Measurements from ENCODE around the gene TMX3. TPM values are rescaled to one million over a fixed set of nuclear protein-coding genes. Genes with fewer than 3 reads are reported as not detected.

Gene TMX3
- polyA plus RNA-seq, 1 donor from 2014 or later, result 158 TPM

DNA sequence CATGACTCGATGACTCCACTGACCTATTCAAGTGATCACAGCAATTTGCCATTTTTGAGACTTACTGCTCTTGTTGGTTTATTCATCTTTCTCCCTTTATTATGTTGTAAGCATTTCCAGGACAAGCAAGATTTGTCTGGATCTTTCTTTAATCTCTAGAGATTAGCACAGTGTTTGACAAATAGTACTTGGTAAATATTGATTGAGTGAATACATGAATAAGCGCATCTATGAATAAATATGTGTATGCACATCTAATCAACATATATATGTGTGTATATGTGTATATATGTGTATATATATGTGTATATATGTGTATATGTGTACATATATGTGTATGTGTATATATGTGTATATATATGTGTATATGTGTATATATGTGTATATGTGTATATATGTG, 7.3 kb downstream of the TMX3 start:
- no peak for TF ChIP-seq TAF1 (IDR thresholded peaks at IDR 0.05; ENCODE audit: low read depth)
- TF ChIP-seq, protein P1, sequence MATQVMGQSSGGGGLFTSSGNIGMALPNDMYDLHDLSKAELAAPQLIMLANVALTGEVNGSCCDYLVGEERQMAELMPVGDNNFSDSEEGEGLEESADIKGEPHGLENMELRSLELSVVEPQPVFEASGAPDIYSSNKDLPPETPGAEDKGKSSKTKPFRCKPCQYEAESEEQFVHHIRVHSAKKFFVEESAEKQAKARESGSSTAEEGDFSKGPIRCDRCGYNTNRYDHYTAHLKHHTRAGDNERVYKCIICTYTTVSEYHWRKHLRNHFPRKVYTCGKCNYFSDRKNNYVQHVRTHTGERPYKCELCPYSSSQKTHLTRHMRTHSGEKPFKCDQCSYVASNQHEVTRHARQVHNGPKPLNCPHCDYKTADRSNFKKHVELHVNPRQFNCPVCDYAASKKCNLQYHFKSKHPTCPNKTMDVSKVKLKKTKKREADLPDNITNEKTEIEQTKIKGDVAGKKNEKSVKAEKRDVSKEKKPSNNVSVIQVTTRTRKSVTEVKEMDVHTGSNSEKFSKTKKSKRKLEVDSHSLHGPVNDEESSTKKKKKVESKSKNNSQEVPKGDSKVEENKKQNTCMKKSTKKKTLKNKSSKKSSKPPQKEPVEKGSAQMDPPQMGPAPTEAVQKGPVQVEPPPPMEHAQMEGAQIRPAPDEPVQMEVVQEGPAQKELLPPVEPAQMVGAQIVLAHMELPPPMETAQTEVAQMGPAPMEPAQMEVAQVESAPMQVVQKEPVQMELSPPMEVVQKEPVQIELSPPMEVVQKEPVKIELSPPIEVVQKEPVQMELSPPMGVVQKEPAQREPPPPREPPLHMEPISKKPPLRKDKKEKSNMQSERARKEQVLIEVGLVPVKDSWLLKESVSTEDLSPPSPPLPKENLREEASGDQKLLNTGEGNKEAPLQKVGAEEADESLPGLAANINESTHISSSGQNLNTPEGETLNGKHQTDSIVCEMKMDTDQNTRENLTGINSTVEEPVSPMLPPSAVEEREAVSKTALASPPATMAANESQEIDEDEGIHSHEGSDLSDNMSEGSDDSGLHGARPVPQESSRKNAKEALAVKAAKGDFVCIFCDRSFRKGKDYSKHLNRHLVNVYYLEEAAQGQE (IDR thresholded peaks at IDR 0.05; ENCODE audit: borderline replicate concordance), result no peak
- TF ChIP-seq MXI1 (conservative IDR thresholded peaks at IDR 0.05; ENCODE audit: poor library complexity, severe bottlenecking), result no peak
- no peak for TF ChIP-seq EZH2 (IDR thresholded peaks at IDR 0.05; ENCODE audit: borderline replicate concordance, insufficient read depth, low read length, poor library complexity, severe bottlenecking)
- TF ChIP-seq POLR2AphosphoS5 (IDR thresholded peaks at IDR 0.05), result no peak
- no peak for TF ChIP-seq EP300 (conservative IDR thresholded peaks at IDR 0.05; ENCODE audit: poor library complexity, severe bottlenecking)
- TF ChIP-seq SMC3 (conservative IDR thresholded peaks at IDR 0.05; ENCODE audit: poor library complexity), result no peak
- no peak for TF ChIP-seq RAD21 (conservative IDR thresholded peaks at IDR 0.05)
- TF ChIP-seq, protein P2, sequence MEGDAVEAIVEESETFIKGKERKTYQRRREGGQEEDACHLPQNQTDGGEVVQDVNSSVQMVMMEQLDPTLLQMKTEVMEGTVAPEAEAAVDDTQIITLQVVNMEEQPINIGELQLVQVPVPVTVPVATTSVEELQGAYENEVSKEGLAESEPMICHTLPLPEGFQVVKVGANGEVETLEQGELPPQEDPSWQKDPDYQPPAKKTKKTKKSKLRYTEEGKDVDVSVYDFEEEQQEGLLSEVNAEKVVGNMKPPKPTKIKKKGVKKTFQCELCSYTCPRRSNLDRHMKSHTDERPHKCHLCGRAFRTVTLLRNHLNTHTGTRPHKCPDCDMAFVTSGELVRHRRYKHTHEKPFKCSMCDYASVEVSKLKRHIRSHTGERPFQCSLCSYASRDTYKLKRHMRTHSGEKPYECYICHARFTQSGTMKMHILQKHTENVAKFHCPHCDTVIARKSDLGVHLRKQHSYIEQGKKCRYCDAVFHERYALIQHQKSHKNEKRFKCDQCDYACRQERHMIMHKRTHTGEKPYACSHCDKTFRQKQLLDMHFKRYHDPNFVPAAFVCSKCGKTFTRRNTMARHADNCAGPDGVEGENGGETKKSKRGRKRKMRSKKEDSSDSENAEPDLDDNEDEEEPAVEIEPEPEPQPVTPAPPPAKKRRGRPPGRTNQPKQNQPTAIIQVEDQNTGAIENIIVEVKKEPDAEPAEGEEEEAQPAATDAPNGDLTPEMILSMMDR (IDR thresholded peaks at IDR 0.05; ENCODE audit: poor library complexity, severe bottlenecking), result no peak
- Histone ChIP-seq H3F3A (ENCODE audit: insufficient read depth, low read length, poor library complexity, severe bottlenecking) (no peaks in the 10 kb centered on the region), H3K9ac (ENCODE audit: low read length) (no peak overlapping the region), H3K79me2 (replicated peaks; ENCODE audit: insufficient read depth, low read length) (peaks cover 18% of the 10 kb centered on the region), H2AFZ (ENCODE audit: low read depth, low read length) (no peak overlapping the region), H4K20me1 (ENCODE audit: insufficient read depth) (no peaks in the 10 kb centered on the region), H3K9me2 (ENCODE audit: insufficient read depth, low read length) (no peaks in the 10 kb centered on the region), H3K27me3 (ENCODE audit: insufficient read depth, low read depth, low read length) (no peaks in the 10 kb centered on the region), H3K36me3 (ENCODE audit: insufficient read depth, low read length) (peaks cover 19% of the 10 kb centered on the region), H3K9me3 (ENCODE audit: low read length) (no peaks in the 10 kb centered on the region), H3K4me3 (ENCODE audit: low read length) (no peak overlapping the region), H3K27ac (ENCODE audit: low read length) (no peak overlapping the region), H3K4me2 (ENCODE audit: low read length) (no peak overlapping the region)

DNA sequence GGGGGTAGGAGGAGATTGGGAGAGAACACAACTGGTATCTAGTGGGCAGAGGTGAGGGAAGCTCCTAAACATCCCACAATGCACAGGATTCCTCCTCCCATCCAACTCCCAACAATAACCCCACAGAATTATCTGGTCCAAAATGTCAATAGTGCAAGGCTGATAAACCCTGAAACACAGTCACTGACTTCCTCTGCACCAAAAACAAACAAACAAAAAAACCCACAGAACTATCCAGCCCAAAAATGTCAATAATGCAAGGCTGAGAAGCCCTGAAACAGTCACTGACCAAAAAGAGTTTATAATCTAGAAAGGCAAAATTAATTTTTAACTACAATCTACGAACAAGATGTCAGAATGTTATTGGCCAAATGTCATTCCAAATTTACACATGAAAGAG, 9.8 kb downstream of the TMX3 start:
- no peaks in the 10 kb centered on the region for H3K9me2 ChIP-seq (ENCODE audit: insufficient read depth, low read length)
- H2AFZ ChIP-seq (ENCODE audit: low read depth, low read length), result no peak overlapping the region
- H3K27ac ChIP-seq (ENCODE audit: low read length), result no peak overlapping the region
- no peaks in the 10 kb centered on the region for H3K27me3 ChIP-seq (ENCODE audit: insufficient read depth, low read depth, low read length)
- H3K9me3 ChIP-seq (ENCODE audit: low read length), result no peaks in the 10 kb centered on the region
- H4K20me1 ChIP-seq (ENCODE audit: insufficient read depth), result no peaks in the 10 kb centered on the region
- peaks cover 12% of the 10 kb centered on the region for H3K36me3 ChIP-seq (ENCODE audit: insufficient read depth, low read length)
- no peaks in the 10 kb centered on the region for H3F3A ChIP-seq (ENCODE audit: insufficient read depth, low read length, poor library complexity, severe bottlenecking)
- H3K9ac ChIP-seq (ENCODE audit: low read length), result no peak overlapping the region
- no peak overlapping the region for H3K4me3 ChIP-seq (ENCODE audit: low read length)
- peaks cover 15% of the 10 kb centered on the region for H3K79me2 ChIP-seq (replicated peaks; ENCODE audit: insufficient read depth, low read length)
- no peak overlapping the region for H3K4me2 ChIP-seq (ENCODE audit: low read length)
- TF ChIP-seq POLR2AphosphoS5 (IDR thresholded peaks at IDR 0.05), result no peak
- TF ChIP-seq, protein P2 (IDR thresholded peaks at IDR 0.05; ENCODE audit: poor library complexity, severe bottlenecking), result no peak
- TF ChIP-seq EP300 (conservative IDR thresholded peaks at IDR 0.05; ENCODE audit: poor library complexity, severe bottlenecking), result no peak
- TF ChIP-seq EZH2 (IDR thresholded peaks at IDR 0.05; ENCODE audit: borderline replicate concordance, insufficient read depth, low read length, poor library complexity, severe bottlenecking), result no peak
- no peak for TF ChIP-seq MXI1 (conservative IDR thresholded peaks at IDR 0.05; ENCODE audit: poor library complexity, severe bottlenecking)
- no peak for TF ChIP-seq RAD21 (conservative IDR thresholded peaks at IDR 0.05)
- TF ChIP-seq, protein P1 (IDR thresholded peaks at IDR 0.05; ENCODE audit: borderline replicate concordance), result no peak
- TF ChIP-seq SMC3 (conservative IDR thresholded peaks at IDR 0.05; ENCODE audit: poor library complexity), result no peak
- TF ChIP-seq TAF1 (IDR thresholded peaks at IDR 0.05; ENCODE audit: low read depth), result no peak
